GM19324 (cell line): ENCODE measurements around the gene U2AF2.

Experiments
- ATAC-seq: cut with Tn5 transposase; IDR thresholded peaks from one replicate; pipeline ENCODE4 v1.9.1; 2021; ENCODE audit warnings: mild to moderate bottlenecking, moderate library complexity; ENCODE audit not compliant: unreplicated experiment, low FRiP score

Gene U2AF2

GRCh38 chr19:55654323-55654867, 440 bp upstream of the U2AF2 start:
- peak; percentile 63 for ATAC-seq

DNA sequence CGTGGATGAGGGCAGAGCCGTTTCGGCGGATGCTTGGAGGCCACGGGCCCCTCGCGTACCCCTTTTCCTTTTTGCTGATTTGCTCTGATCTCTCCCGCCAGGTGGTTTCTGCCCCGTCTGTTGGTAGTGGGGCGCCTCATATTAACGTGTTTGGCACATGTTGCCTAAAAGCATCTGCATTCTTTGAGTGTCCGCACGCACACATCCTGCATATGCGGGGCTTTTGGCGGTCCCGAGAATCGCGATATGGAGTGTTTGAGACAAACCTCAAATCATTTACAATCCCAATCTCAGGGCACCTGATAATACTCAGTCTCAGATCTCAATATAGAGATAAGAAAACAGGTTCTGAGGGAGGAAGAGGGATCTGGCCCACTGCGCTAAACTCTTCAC, 809 bp downstream of the U2AF2 start:
- ATAC-seq, result no peak

DNA sequence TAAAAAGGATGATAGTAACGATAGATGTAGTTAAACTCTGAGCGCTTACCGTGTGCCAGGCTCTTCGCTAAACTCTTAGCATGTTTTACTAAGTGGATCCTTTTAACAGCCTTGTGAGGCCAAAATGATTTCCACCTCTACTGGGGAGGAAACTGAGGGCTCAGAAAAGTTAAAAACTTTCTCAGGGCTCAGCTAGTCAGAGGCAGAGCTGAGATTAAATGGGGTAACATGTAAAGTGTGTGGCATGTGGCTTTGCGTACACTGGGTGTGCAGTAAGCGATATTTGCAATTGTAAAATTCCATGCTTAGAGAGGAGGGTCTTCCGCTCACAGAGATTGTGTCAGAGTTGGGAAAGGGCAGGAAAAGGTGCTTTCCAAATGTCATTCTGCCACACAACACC, 1.7 kb downstream of the U2AF2 start:
- ATAC-seq, result no peak

- ATAC-seq, result no peak
Observed at GRCh38 chr19:55656988-55657747, 2.3 kb downstream of the U2AF2 start.

DNA sequence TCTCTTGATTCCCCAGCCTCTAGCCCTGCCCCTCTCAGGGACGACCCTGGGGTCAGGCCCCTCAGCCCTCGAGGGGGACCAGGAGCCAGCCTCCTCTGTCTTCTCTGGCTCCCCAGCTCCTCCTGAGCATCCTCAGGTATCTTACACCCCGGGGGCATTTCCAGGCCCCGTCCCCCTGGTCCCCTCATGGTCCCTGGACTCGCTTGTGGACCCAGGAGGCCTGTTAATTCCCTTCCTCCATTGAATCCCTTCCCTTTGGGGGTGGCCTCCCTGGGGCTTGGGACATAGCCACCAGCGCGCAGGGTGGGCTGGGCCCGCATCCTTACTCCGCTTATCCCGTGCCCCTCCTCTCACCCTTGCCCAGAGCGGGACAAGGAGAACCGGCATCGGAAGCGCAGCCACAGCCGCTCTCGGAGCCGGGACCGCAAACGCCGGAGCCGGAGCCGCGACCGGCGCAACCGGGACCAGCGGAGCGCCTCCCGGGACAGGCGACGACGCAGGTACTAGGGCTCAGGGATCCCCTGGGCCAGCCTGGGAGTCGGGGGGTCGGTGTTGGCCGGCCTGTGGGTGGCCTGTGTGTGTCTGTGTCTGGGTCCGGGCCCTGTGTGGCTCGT, 4.1 kb downstream of the U2AF2 start:
- ATAC-seq, result no peak

DNA sequence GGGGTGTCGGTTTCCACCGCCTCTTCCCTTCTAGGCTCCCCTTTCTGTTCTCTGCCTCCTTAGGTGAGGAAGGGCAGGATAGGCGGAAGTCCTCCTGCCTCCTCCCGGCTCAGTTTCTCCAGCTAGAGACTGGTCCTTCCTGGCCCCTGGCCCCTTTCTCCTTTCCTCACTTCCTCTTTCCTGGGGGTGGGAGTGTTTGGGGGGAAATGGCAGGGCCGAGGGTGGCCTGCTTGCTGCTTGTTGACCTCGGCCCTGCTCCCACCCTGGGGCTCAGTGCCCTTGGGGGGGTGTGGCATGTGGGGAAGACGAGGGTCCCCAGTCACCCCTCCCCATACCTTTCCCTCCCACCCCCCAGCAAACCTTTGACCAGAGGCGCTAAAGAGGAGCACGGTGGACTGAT, 5.0 kb downstream of the U2AF2 start:
- no peak for ATAC-seq

DNA sequence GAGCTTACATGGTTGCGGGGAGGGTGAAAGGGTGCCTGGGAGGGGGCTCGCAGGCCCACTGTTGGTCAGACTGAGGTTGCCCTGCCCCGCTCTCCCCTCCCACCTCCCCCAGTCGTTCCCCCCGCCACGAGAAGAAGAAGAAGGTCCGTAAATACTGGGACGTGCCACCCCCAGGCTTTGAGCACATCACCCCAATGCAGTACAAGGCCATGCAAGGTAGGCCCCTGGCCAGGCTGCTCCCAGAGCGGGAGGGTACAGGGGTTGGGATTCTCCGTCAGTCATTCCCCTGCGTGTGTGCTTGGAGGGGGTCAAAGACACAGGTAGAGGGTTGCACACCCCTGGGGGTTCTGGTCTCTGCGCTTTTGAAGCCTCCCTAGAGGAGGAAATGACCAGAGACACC, 5.6 kb downstream of the U2AF2 start:
- ATAC-seq, result no peak

GRCh38 chr19:55660991-55661390, 6.2 kb downstream of the U2AF2 start:
- no peak for ATAC-seq

DNA sequence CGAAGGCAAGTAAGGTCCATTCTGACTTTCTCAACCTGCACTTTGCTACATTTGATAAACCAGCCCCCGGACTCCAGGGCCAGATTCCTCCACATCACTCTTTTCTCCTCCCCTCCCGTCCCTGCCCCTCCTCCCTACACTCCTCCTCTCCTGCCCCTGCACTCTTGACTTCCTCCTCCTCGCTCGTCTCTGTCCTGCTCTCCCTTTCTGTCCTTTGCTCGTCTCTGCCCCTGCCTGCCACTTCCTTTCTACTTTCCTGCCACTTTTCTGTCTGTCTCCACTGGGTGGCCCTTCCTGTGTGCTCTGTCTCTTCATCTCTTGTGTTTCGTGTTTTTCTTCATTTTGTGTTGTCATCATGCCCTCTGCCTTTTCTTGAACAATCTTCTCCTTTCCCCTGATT, 7.0 kb downstream of the U2AF2 start:
- ATAC-seq, result no peak

DNA sequence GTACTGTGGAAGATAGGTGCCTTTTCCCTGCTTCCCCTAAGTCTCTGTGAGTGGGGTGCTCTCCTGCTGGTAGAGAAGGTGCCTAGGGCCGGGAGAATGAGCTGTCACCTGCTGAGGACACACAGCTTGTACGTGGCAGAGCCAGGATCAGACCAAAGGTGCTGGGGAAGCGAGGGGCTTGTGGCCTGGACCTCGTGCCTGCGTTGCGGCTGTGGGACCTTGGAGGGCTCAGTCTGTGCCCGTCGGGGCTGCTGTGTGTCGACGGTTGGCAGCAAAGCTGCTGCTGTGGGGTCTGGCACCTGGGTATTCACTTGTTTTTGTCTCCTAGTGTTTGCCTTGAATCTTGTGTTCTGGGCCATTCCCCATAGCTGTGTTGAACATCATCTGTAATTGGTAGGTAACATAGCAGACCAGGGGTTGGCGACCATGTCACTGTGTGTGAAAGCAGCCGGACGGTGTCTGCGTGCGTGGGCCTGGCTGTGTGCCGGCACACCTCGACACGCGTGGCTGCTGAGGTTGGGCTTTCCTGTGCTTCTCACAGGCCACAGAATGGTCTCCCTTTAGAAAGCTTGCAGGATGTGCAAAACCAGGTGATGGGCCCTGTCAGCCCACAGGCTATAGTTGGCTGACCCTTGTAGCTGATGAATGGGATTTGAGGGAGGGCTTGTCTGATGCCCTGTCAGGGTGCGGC, 9.2 kb downstream of the U2AF2 start:
- ATAC-seq, result no peak

DNA sequence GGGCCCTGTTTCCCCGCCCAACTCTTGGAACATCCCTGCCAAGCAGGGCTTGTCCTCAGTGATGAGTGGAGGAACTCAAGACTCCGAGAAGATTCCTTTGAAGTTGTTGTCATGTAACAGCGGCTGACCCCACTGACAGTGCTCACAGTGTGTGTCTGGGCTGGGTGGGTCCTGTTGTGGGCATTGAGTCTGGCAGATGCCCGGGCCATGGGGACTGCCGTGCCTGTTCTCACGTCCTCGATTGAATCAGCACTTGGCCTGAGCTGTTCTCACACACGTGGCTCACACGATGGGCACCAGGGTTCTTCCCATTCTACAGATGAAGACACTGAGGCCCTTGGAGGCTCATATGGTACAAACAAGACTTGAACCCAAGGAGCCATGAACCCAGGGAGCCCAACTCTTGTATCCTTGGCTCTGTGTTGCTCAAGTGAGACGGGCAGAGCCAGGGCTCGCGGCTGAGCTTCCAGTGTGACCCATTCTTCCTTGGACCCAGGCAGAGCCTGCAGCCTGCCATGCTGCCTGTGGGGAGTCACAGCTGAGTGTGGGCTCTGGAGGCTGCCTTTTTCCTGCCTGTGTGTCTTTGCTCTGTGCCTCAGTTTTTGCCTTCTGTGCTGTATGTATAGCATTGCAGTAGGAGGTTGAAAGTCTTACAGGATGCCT, 11.6 kb downstream of the U2AF2 start:
- no peak for ATAC-seq

DNA sequence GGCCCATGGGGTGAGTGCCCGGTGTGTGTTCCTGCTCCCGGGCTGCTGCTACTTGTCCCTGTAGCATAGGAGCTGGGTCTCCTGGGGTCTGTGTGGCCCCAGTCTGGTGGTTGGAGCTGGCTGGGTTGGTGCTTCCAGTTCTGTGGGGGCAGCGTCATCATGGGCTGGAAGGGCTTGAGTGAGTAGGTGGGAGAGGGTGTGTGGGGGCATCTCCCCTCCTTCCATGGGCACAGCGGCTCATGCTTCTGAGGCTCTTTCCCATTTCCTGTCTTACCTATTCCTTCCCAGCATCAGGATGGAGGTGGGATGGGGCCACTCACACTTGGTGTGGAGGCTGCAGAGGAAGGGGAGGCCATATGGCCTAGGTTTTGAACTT, 12.2 kb downstream of the U2AF2 start:
- ATAC-seq, result no peak

GRCh38 chr19:55667511-55667910, 12.7 kb downstream of the U2AF2 start:
- ATAC-seq, result no peak

DNA sequence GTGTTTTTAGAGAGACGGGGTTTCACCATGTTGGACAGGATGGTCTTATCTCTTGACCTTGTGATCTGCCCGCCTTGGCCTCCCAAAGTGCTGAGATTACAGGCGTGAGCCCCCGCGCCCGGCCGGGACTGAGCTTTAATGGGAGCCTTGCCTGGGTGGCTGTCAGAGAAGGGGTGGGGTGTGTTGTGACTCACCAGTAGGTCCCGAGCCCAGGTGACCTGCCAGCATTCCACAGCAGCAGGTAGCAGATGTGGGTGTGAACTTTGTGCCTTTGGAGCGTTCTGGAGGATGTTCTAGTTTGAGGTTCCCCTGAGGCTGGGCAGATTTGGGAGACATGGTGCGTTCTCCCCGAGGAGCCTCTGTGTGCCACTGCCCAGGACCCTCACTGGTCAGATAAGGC, 13.1 kb downstream of the U2AF2 start:
- no peak for ATAC-seq

DNA sequence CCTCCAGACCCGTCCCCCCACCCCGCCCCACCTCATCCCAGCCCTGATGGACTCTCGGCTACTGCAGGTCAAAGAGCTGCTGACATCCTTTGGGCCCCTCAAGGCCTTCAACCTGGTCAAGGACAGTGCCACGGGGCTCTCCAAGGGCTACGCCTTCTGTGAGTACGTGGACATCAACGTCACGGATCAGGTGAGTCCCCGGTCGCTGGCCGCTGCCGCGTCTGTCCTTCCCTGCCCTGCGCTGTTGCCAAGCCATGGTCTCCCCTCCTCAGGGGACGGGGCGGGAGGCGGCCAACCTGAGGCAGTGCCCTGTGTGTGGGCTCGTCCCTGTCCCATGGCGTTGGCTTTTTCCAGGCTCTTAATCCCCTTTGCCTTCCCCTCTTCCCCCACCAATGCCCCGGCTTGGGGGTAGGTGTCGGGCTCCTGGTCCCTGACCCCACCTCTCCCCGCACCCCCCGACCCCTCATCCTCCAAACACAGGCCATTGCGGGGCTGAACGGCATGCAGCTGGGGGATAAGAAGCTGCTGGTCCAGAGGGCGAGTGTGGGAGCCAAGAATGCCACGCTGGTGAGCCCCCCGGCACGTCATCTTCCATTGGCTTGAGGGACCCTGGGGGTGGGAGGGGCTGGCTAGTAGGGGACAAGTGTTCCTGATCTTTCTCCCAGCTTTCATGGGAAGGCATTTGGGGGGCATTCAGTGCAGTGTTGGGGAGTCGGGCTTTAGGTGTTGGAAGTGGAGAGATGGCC, 13.9 kb downstream of the U2AF2 start:
- no peak for ATAC-seq

DNA sequence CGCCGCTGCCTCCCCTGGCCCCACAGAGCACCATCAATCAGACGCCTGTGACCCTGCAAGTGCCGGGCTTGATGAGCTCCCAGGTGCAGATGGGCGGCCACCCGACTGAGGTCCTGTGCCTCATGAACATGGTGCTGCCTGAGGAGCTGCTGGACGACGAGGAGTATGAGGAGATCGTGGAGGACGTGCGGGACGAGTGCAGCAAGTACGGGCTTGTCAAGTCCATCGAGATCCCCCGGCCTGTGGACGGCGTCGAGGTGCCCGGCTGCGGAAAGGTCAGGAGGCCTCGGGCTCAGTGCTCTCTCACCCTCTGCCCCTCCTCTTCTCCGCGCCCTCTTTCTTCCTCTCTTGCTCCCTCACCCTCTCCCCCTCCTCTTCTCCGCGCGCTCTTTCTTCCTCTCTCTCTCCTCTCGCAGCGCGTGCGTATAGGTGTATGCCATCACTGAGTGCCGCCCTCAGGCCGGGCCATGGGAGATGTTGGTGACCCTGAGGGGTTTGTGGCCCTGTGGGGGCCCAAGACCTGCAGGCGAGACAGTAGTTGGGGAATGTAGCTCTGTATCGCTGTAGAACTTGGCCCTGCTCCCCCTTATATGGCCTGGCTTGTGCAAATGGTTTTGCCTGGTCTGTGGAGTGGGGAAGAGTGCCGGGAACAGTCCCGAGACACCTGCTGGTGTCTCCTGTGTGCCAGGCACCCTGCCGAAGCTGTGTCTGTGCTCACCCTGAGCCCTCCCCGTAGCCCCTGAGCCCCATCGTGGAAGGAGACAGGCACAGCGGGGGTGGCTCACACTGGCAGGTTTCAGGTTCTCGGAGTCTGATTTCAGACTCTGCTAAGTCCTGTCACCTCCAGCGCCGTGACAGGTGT, 14.8 kb downstream of the U2AF2 start:
- no peak for ATAC-seq

- ATAC-seq, result no peak
Observed at GRCh38 chr19:55670280-55671053, 15.6 kb downstream of the U2AF2 start.

- no peak for ATAC-seq
Observed at GRCh38 chr19:55671054-55671378, 16.2 kb downstream of the U2AF2 start.

DNA sequence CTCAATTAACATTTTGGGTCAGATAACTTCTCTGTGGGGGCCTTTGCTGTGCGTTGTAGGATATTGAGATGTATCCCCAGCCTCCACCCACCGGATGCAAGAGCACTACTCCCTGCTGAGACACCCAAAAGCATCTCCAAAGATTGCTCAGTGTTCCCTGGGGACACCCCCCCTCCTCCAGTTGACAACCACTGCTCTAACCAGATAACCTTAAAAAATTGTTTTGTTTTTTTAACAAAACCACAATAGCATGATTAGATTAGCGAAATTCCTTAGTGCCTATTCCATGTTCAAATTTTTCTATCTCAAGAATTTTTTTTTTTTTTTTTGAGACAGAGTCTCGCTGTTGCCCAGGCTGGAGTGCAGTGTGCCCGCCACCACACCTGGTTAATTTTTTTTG, 17.6 kb downstream of the U2AF2 start:
- no peak for ATAC-seq
